Measurements from ENCODE around the gene ISOC2.

The ISOC2 gene

GRCh38 chr19:55490478-55491432 is 29.3 kb upstream of the ISOC2 start:
- DNase-seq (ENCODE audit: low read depth in 1 of 2, low spot score in 1 of 2): no peak

- DNase-seq (ENCODE audit: low read depth in 1 of 2, low spot score in 1 of 2): no peak
These were observed 28.5 kb upstream of the ISOC2 start for GRCh38 chr19:55489711-55490477.

DNA sequence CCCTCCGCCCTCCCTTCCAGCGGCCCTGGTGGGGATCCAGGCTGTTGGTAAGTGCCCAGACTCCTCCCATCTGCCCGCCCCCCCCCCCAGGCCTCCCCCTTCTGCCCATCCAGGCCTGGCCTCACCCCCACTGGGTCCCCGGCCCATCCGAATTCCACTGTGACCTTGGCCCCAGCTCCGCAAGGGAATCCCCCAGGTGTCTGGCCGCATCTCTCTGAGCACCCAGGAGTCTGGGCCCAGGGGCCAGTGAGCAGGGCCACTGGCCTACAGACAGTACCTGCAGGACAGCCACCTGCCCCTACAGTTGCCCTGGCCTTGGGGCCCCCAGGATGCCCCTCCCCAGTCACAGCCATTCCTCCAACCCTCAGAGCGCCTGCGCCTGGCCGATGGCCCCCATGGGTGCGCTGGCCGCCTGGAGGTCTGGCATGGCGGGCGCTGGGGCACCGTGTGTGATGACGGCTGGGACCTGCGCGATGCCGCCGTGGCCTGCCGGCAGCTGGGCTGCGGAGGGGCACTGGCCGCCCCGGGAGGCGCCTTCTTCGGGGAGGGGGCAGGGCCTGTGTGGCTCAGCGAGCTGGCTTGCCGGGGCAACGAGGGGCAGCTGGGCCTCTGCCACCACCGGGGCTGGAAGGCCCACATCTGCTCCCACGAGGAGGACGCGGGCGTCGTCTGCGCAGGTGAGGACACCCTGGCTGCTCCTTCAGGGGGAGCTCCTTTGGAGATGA is 27.7 kb upstream of the ISOC2 start:
- no peak for DNase-seq (ENCODE audit: low read depth in 1 of 2, low spot score in 1 of 2)

DNA sequence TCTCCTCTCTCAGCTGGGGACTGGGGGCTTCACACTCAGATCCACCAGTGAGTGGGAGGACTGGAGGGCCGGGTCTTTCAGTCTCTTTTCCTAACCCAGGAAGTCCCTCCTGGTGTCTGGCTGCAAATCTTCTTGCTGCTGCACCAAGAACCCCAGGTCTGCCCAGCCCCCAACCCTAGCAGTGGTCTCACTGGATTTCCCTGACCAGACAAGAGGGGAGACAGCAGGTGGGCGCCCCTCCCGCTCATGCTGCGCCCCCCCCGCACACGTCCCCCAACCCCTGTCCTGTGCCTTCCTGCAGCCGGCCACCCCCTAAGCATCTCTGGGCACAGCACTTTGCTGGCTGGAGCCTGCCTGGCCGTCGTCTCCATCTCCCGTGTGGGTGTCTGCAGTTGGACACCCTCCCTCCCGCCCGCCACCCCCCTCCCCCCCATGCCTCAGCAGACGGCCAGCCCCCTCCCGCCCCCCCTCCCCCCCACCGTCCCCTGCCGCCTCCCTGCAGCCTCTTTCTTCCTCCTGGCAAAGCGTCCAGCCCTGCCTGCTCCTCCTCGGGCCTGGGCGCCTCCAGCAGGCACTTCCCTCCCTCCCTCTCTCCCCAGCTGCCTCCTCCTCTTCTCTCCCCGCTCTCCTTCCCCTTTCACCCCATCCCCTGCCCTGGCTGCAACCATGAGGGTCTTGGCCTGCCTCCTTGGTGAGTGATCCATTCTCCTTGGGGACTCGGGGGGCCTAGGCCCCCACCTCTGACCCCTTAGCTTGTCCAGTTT is 26.7 kb upstream of the ISOC2 start, which contains the start of gene SSC5D:
Gene SSC5D, plus strand, starts transcription at position 513 of the 764 bp plus-strand sequence. Its CDS starts 154 bp downstream, at position 667.
- DNase-seq (ENCODE audit: low read depth in 1 of 2, low spot score in 1 of 2): no peak

GRCh38 chr19:55486971-55487923 is 25.8 kb upstream of the ISOC2 start:
- no peak for DNase-seq (ENCODE audit: low read depth in 1 of 2, low spot score in 1 of 2)

GRCh38 chr19:55486043-55486970 is 24.9 kb upstream of the ISOC2 start:
- no peak for DNase-seq (ENCODE audit: low read depth in 1 of 2, low spot score in 1 of 2)

GRCh38 chr19:55485439-55486011 is 24.1 kb upstream of the ISOC2 start:
- no peak for DNase-seq (ENCODE audit: low read depth in 1 of 2, low spot score in 1 of 2)

- DNase-seq (ENCODE audit: low read depth in 1 of 2, low spot score in 1 of 2): peak; percentile 31 to 51
These were observed 23.4 kb upstream of the ISOC2 start, which contains the start of gene NAT14 for GRCh38 chr19:55484593-55485438. Gene NAT14, plus strand, starts transcription at chr19:55485188. Its CDS starts 521 bp downstream, at chr19:55485709.

DNA sequence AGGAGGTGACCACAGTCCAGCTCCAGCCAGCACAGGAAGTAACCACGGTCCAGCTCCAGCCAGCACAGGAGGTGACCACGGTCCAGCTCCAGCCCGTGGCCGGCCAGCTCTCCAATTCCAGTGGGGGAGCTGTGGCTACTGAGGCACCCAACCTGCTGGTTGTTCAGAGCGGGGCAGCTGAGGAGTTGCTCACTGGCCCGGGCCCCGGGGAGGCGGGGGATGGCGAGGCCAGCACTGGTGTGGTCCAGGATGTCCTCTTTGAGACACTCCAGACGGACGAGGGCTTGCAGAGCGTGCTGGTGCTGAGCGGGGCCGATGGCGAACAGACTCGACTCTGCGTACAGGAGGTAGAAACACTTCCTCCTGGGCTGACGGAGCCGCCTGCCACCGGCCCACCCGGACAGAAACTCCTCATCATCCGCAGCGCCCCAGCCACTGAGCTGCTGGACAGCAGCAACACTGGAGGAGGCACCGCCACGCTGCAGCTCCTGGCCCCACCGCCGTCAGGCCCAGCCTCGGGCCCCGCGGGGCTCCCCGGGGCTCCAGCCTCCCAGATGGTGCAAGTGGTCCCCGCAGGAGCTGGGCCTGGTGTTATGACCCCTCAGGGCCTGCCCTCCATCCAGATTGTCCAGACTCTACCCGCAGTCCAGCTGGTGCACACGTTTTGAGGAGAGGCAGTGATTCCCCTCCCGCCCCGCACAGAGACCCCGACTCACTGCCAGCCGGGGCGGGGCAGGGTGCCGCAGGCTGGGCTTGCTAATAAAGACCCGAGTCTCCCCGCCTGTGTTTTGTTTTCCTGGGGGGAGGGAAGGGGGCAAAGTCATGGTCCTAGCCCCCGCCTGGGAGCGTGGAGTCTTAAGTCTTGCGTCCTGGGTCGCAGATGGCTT is 22.5 kb upstream of the ISOC2 start:
- DNase-seq (ENCODE audit: low read depth in 1 of 2, low spot score in 1 of 2): no peak

- no peak for DNase-seq (ENCODE audit: low read depth in 1 of 2, low spot score in 1 of 2)
These were observed 21.7 kb upstream of the ISOC2 start for GRCh38 chr19:55482967-55483705.

DNA sequence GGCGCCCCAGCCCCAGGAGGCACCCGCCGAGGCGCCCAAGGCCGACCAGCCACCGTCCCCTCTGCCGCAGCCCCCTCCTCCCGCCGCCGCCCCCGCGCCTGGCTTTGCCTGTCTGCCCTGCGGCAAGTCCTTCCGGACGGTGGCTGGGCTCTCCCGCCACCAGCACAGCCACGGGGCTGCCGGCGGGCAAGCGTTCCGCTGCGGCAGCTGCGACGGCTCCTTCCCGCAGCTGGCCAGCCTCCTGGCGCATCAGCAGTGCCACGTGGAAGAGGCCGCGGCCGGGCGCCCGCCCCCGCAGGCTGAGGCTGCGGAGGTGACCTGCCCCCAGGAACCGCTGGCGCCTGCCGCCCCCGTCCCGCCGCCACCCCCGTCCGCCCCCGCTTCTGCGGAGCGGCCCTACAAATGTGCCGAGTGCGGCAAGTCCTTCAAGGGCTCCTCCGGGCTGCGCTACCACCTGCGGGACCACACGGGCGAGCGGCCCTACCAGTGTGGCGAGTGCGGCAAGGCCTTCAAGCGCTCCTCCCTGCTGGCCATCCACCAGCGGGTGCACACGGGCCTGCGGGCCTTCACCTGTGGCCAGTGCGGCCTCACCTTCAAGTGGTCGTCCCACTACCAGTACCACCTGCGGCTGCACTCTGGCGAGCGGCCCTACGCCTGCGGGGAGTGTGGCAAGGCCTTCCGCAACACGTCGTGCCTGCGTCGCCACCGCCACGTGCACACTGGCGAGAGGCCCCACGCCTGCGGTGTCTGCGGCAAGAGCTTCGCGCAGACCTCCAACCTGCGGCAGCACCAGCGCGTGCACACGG is 20.9 kb upstream of the ISOC2 start:
- no peak for DNase-seq (ENCODE audit: low read depth in 1 of 2, low spot score in 1 of 2)

- DNase-seq (ENCODE audit: low read depth in 1 of 2, low spot score in 1 of 2): no peak
These were observed 20.3 kb upstream of the ISOC2 start for GRCh38 chr19:55481794-55482155.

GRCh38 chr19:55481148-55481793 is 19.8 kb upstream of the ISOC2 start:
- no peak for DNase-seq (ENCODE audit: low read depth in 1 of 2, low spot score in 1 of 2)

Data from stimulated activated CD4-positive, alpha-beta T cell treated with anti-CD3 and anti-CD28 coated beads, Interleukin-15, amount 100 ng/mL, for 1 hour (primary cell).